Fibroblast of skin of left quadriceps (primary cell): ENCODE data around the gene PIP5KL1.

ENCODE experiments used
- DNase-seq, 2 experiments: peaks; one replicate each; pipeline ENCODE4 v3.0.0-alpha.2; 2013; ENCODE audit warnings: low read depth in 2 of 2

Gene PIP5KL1, protein sequence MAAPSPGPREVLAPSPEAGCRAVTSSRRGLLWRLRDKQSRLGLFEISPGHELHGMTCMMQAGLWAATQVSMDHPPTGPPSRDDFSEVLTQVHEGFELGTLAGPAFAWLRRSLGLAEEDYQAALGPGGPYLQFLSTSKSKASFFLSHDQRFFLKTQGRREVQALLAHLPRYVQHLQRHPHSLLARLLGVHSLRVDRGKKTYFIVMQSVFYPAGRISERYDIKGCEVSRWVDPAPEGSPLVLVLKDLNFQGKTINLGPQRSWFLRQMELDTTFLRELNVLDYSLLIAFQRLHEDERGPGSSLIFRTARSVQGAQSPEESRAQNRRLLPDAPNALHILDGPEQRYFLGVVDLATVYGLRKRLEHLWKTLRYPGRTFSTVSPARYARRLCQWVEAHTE

DNA sequence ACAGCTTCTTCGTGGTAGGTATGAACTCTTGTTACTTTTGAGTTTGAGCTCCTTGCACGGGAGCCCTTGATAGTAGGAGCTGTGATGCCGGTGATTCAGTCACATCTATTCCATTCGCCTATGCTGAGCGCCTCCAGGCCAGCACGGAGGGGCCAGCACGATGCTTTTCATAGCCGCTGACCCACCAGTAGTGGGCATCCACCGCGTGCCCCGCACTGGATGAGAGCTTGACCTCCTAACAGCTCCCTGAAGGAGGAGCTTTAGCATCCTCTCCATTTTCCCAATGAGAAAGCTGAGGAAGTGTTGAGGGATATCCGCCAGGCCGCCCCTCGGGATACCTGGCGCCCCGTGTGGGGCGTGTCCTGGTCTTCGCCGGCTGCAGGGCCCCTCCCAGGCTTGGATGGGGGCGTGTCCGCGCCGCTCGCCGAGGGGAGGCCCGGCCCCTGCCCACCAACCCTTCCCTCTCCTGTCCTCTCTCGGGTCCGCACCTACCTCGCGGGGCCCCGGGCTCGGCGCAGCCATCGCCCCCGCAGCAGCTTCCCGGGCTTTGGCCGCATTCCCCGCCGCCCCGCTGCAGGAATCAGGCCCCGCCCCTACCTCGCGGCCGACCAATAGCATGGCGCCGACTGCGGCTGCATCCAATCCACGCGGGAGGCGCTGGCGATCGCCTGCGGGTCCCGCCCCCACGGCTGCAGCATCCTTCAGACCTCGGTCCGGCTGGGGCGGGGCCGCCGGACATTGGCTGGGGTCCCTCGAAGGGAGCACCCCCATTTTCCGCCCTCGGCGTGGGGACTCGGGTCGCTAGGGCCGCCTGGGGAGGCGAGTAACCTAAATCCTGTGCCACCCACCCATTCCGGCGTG, at the start of gene PIP5KL1:
Gene PIP5KL1, minus strand, starts transcription at position 547 of the 861 bp plus-strand sequence. Its CDS starts 25 bp downstream, at position 522.
- DNase-seq, result no peak

DNA sequence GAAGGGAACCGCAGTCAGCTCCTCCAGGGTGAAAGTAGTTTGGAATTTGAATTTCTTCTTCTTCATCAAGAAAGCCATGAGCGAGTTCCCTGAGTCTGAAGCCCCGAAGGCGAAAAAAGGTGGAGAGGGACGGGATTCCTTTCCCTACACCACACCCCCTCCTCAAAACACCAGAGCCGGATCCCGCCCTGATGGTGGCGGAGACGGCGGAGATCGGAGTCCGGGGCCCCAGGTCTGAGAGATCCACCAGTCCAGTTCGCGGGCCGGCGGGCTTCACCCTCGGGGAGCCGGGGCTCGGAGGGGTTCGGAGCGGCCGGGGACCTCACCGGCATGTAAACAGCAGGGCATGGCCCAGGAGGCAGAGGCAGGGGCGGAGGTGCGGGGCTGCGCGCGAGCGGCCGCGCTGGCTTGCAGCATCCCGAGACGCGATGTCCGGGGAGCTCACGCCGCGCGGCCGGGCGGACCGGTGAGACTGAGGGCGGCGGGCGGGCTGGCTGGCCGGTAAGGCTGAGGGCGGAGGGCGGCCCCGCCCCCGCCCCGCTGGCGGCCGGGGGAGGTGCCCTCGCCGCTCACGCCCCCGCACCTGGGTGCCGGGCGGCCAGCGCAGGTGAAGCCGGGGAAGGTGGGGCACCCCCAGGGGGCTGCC, 49.6 kb upstream of the PIP5KL1 start:
- DNase-seq, result no peak

DNA sequence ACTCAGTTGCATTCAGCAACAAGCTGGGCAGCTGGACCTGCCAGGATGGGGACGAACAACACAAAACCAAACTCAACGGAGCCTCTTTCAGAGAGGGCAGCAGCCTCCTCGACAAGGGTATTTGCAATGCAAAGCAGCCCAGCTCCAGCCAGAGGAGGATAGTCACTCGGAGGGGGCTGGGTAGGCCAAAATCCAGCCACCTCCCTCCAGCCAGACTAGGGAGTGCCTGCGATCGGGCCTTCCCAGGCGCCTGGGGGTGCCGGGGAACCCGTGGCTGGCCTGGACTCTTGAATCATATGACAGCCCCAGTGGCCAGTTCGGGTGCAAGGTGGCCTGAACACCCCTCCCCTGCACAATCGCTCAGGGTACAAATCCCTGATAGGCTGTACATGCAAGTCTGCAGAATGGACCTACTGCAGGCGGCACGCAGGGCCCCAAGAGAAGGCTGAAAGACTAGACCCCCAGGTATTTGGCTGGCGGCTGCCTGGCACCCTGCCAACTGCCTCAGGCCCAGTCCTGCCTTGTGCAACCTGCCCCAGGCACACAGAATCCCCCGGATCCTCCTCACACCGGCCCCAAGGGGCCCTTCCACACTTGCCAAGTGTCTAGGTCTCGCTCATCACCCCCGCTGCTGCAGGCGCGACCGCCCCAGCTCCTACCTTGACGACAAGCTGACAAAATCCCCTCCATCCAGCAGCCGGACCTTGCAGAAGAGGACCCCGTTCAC, 48.9 kb upstream of the PIP5KL1 start:
- DNase-seq, result no peak

DNA sequence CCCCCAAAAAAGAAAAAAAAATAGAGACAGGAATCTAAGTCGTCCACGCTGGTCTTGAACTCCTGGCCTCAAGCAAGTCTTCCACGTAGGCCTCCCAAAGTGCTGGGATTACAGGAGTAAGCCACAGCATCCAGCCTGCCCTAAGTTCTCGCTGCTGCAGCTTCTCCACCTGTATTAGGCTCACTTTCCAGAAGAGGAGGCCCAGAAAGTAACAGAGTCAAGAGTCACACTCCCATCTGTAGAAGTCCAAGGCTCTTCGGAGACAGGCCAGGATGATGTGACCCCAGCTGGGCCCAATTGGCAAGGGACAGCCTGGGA, 48.4 kb upstream of the PIP5KL1 start:
- DNase-seq, result no peak

DNA sequence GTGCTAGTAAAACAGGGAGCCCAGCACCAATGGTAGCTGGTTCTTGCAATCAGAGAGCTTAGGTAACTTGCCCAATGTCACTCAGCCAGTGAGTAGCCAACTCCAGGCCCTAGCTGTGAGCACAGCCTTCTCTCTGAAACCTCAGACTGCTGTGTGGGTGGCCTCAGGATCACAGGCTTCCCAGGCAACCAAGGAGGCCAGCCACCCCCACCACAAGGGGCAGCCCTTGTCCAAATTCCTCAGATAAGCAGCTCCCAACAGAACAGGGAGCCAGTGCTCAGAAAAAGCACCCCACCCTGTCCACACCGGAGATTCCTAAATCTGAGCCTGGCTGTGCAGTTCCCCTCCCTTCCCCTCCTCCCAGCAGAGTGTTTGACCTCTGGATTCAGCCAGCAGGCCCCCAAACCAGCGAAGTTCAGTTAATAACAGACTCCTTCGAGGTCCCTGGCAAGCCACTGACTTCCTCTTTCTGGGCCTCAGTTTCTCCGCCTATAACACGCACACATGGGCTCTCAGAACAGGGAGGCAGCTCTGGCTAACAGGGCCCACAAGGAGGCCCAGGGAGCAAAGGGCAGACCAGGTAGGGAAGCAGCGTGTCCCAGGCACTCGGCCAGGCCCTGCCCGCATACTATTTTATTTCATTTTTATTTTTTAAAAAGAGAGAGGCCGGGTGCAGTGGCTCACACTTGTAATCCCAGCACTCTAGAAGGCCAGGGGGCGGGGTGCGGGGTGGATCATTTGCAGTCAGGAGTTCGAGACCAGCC, 47.5 kb upstream of the PIP5KL1 start:
- no peak for DNase-seq

DNA sequence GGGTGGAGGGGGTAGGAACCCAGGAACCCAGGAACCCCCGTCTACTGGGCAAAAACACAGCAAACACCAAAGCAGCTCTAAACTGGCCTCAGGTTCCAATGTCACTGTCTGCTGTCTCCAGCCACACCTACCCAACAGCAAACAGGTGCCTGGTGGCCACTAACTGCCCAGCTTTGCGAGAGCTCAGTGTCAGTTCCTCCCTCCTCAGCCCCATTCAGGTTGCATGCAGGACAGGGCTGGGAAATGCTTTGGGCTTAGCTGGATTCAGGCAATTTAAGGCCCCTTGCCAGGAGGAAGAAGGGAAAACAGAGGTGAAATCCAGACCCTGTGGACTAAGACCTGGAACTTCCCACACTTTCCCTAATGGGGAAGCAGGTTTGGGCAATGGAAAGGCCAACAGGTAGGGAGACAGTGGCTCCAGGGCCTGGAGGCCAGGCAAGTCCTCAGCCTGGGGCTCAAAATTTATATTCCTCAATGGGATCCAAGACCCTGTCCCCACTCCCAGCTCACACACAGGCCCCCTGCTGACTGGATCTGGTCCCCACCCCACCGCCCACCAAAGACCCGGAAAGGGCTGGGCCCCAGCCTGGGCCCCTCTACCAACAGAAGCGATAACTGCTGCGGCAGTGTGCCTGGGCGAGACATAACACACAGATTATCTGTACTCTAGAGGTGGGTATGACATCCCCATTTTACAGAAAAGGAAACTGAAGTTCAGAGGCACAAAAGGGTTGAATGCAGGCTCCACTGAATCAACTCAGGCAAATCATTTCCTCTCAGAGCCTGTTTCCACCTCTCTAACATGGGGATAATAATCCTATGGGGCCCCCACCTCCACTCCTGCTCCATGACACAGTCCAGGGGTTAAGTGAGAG, 46.7 kb upstream of the PIP5KL1 start:
- DNase-seq, result no peak

DNA sequence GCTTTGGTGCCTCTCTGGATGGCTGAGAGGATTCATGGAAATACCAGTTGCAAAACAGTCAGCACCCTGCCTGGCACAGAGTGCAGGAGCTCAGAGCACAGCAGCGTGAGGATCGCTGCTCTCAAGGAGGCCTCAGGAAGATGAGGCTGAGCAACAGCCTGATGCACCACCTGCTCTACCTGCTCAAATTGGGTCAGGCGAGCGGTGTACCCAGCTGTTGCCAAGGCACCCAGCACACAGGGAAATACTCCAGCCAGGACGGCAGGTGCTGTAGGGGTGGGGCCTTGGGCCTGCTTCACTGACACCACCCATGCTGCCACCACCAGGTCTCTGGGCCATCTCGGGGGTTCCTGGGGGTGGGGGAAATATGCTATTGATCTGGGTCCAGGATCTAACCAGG, 45.9 kb upstream of the PIP5KL1 start:
- no peak for DNase-seq

DNA sequence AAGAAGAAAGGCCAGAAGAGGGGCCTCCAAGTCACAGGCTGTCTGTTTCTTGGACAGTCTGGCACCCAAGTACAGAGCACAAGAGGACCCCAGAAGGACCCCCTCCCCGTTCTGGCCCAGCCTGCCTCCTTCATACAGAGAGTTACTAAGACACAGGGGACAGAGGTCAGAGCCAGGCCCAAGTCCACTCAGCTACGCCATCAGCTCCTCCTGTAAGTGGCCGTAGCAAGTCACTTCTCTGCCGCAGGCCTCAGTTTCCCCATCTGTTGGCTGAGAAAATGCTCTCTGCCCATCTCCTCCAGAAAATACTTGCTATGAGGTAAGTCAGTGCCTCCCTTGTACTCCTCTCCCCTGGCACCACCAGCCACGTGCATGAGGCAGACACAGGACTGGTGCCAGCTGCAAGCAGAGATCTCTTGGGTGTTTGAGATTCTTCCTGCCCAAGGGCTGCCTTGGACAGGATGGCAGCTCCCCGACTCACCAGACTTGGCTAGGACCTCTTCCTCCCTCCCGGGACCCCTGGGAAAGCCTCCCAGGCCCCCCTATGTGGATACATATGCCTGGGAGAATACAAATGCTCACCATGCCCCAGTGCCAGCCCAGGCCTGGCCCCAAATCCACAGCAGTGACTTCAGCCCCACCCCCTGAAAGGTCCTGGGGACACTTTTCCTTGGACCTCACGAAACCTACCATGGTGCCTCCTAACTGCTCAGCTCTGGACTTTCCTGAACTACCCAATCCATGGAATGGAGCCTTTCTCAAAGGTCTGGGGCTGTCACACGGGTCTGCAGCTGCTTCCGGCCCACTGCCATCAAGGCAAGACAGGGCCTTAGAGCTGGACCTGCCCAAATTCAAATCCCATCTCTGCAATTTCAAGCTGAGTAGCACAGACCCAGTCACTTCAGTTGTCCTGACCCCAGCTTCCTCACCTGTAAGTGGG, 45.1 kb upstream of the PIP5KL1 start:
- DNase-seq, result no peak

DNA sequence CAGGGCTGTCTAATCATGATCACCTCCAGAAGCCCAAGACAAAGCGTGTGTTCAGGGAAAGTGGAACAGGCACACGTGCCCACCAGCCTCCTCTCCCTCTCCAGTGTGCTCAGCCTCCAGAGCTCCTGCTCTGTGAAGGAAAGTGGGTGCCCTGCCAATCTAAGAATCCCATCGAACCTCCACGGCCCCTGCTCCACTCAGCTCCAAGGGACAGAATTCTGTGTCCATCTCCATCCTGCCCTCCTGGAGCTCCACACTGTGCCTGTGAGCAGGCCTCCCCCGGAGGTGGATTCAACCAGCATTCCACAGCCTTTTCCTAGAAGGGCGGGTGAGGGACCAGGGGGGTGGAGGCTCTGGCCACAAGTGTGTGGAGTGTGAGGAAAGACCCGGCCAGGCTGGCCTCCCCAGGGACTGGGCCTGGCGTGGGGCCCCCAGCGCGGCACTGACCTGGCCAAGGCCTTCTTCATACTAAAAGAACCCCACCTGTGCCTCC, 44.2 kb upstream of the PIP5KL1 start:
- no peak for DNase-seq

DNA sequence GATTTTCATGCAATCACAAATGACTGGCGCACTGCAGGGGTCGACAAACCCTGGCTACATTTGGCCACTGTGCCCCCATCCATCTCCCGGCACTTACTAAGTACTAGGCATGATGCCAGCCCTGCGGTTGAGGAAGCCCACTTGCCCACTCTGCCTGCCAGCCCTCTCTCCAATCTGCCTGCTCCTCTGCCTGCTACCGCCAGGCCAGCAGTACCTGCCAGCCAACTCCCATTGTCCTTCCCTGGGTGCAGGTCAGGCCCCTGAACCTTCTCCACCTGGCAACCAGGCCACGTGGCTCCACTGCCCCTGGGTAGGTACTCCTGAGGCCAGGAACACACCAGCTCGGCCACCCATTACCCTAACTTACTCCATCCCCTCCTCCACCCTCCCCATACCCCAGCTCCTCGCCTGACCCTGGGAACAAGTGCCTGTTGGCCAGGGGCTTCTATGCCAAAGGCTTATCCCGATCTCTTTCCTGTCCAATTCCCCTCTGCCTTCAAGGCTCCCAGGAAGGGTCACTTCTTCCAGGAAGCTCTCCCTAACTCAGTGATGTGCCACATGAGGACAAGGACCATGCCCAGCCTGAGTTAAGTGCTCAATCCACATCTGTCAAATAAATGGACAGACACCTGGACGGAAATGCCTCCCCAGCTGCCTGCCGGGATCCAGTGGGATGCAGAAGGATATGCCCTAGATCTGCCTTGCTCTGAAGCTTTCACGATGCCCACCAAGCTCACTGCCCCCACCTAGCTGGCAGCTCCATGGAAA, 43.6 kb upstream of the PIP5KL1 start:
- DNase-seq, result no peak

DNA sequence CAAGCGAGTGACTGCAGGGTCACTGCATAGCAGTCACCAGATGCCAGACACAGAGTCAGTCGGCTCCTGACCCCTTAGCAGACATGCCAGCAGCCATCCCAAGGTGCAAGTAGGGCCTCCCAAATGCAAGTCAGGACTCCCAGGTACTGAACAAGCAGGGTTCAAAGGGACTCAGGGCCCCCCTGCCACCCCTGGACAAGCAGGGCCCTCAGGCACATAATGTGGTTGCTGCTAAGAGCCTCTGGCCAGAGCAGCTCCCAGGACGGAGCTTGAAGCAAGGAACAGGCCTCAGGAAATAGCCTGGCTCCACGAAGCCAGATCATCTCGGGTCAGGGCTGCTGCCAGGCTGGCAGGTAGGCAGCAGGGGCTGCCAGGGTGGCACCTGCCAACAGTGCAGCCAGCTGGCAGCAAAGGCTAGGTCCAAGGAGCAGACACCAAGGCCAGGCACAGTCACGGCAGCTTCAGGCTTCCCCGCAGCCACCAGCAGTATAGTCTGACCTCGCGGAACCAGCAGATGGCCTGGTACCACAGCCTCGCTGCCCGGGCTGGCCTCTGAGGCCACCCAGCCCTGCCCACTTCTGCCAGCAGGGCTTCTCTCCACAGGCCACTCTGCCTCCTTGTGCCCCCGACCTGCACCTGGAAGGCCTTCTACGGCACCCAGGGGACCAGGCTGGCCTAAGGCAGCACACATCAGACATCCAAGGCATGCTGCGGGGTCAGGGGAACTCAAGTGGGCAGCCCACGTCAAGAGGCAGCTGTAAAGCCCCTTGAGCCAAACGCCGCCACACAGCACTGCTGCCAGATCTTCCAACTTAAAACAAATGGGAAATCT, 42.8 kb upstream of the PIP5KL1 start:
- no peak for DNase-seq

DNA sequence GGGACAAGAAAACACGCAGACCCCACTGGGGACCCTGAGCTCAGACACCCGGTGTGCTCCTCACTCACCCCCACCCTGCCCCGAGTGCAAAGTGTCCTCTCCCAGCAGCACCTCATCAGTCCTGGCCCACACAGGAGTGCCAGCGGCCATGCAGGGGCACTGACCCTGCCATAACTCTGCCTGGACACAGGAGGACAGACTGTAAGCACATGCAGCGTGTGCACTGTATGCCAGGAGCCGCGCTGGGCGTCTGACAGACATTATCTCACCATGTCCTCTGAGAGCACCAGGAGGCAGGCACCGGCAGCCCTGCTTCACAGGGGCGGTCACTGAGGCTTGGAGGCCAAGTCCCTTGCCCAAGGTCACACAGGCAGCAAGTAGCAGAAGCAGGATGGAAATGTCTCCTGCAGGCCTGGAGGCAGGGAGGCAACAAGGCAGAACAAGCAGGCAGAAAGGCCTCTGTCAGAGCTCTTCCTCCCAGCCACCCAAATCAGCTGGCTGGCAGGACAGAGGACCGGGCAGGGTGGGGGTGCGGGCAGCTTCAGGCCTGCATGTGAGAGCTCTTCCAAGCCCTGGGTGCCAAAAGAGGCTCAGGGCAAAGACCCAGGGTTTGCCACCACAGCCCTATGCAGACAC, 41.8 kb upstream of the PIP5KL1 start:
- DNase-seq, result no peak

DNA sequence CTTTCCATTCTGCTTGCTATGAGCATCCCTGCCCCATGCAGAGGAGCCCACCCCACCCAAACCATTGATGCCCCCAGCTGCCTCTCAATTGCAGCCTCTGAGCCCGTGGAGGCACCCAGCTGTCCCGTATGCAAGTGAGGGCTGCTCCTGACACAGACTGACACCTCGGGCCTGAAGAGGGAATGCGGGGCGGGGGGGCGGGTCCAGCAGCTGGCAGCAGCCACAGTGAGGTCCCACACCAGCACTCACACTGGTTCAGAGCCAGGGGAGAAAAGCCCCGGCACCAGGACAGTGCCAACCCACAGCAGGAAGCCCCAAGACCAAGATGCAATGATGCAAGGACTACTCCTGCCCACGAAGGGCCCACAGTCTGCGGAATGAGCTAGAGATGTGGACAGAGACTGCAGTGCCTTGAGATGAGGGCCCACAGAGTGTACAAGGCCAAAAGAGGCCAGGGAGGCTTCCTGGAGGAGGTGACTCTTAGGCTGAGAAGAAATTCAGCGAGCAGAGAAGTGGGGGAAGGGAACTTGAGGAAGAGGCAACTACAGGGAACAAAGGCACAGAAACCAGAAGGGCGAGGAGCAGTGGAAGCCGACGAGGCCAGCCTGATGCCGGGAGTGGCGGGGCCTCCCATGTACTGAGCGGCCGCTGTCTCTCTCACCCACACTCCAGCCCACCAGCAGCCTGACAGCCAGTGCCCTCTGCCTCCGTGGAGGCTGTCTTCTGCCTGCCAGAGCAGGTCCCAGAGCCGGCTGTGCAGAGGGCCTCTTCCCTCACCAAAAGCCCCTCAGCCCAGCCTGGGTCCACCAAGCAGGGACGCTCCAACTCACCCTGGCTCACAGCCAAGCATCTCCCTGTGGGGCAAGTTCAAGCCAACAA, 41.0 kb upstream of the PIP5KL1 start:
- DNase-seq, result no peak

DNA sequence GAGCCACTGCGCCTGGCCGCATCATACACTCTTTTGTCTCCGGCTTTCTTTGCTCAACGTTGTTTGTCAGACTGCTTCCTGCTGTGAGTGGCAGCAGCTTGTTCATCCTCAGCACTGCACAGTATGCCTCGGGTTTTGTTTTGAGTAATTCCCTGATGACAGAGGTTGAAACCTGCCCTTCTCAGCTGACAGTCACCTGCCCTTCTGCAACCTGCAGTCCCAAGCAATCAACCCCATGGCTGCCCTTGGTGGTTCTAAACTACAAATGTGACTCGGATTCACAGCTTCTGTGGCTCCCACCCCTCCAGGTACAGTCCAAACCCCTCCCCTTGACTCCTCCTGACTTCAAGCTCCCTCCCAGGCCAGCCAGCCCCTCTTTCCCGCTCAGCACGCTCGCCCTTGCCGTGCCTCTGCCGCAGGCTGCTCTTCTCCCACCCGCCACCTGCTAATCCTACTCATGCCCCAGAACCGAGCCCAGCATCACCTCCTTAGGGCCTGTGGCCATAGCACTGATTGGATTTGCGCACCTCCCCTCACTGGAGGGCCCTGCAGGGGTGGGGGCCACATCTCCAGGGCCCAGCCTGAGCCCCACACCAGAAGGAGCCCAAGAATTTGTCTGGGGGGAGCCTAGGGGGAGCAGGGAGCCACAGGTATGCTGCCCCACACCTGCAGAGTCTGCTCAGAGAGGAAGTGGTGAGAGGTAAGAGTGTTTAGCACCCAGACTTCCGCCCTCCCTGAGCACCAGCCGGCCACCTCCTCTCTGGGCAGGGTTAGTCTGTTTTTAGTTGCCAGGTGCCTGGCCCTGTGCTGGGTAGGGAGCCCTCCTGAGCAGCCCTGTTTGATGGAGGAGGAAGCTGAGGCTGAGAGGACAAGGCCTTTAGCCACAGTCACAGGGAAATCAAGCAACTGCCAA, 40.1 kb upstream of the PIP5KL1 start:
- DNase-seq, result no peak
